Measurements from ENCODE around the gene CLCN1. TPM values are rescaled to one million over a fixed set of nuclear protein-coding genes. Genes with fewer than 3 reads are reported as not detected.

CLCN1 gene
- total and polyA plus RNA-seq, 2 donors (not counting 3 experiments of a cell fraction or from before 2014, with no cell fraction given): not detected

DNA sequence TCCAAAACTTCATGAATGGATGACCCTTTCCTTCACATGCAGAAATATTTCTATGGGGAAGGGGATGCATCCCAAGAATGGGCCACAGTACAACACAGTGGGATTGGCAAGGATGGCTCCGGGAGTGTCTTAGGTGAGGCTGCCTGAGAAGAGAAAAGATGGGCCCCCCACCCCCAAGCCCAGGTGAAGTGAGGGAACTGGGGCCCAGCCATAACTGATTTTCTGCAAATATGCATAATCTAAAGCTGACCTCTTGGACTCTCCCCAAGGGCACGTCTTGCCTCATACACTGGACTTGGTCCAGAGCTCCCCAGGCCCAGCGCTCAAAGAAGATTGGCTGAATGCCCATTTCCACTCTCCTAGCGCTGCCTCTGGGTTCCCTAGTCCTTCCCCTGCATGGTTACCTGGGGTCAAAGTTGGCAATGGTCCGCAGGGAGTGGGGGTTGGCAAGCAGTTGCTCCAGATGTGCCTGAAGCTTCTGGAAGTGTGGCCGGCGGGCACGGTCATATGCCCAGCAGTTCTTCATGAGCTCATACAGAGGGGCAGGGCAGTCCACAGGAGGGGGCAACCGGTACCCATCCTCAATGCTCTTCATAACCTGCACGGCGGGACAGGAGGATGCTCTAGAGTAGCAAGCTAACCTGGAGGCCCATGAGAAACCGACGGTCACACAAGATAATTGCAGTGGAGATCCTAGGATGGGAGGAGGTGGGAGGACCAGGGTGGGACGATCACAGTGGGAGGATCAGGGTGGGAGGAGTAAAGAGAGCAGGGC is 77.5 kb downstream of the CLCN1 start:
- Histone ChIP-seq H2AFZ (ENCODE audit: low read depth, low read length) (no peak overlapping the region), H3K4me2 (ENCODE audit: insufficient read depth, low read length) (no peak overlapping the region), H4K20me1 (replicated peaks; ENCODE audit: control insufficient read depth, extremely low read depth, insufficient read depth, low read length) (no peaks in the 10 kb centered on the region), H3K36me3 (ENCODE audit: control insufficient read depth in 2 of 2, extremely low read depth in 1 of 2, insufficient read depth in 2 of 2, low read length in 2 of 2) (peaks cover 14 to 27% of the 10 kb centered on the region in 2 experiments), H3K9me1 (replicated peaks; ENCODE audit: control insufficient read depth, extremely low read depth, insufficient read depth, low read length) (no peaks in the 10 kb centered on the region), H3K9ac (replicated peaks; ENCODE audit: extremely low read depth, insufficient read depth, low read length) (no peak overlapping the region), H3K79me2 (ENCODE audit: control insufficient read depth, insufficient read depth, low read length) (peaks cover 10% of the 10 kb centered on the region), H3K27me3 (ENCODE audit: control insufficient read depth in 2 of 2, insufficient read depth in 2 of 2, low read length in 2 of 2) (no peaks in the 10 kb centered on the region), H3K27ac (ENCODE audit: insufficient read depth, low read depth, low read length) (no peak overlapping the region), H3K4me3 (replicated peaks in 1 of 3; ENCODE audit: insufficient read depth in 1 of 3, low read depth in 1 of 3, low read length in 3 of 3) (no peak overlapping the region), H3K4me1 (ENCODE audit: control insufficient read depth, extremely low read depth, insufficient read depth, low read length) (peaks cover 66% of the 10 kb centered on the region), H3K9me3 (replicated peaks; ENCODE audit: control insufficient read depth, insufficient read depth, low read length) (no peaks in the 10 kb centered on the region)
- BruUV-seq (replicated peaks): no TSS peak
- DNase-seq (ENCODE audit: low read depth, low spot score) (no peak), FAIRE-seq (peak; percentile 59)
- dilution Hi-C loops (cut with MboI; ENCODE audit: extremely low pct_ligation_motif_present, low sequenced_read_pairs) (loop anchor here (25.0 kb wide), 1 partner anchor 119 kb away; no protein-coding TSS in a partner anchor), intact Hi-C loops (cut with micrococcal nuclease) (loop anchor here (5.0 kb wide), 1 partner anchor 586 kb away; no protein-coding TSS in a partner anchor)
- ChIA-PET POLR2A (interaction anchor here (0.8 to 2.9 kb wide), 5 partner anchors 9 to 106 kb away, joined by 3 to 17 read pairs (median 7); no protein-coding TSS in a partner anchor), CTCF (interaction anchor here (1.2 to 4.5 kb wide), 6 partner anchors 9 to 111 kb away, joined by 3 to 18 read pairs (median 8); no protein-coding TSS in a partner anchor)
- peak; percentile 36 for TF ChIP-seq POLR2A (IDR thresholded peaks at IDR 0.05; ENCODE audit: low read depth, low read length)
- no peak for TF ChIP-seq POLR2AphosphoS5 (IDR thresholded peaks at IDR 0.05; ENCODE audit: insufficient read depth, low read depth, low read length)
- no peak for TF ChIP-seq JUN (IDR thresholded peaks at IDR 0.05; ENCODE audit: borderline replicate concordance, insufficient read depth, insufficient read length, low read depth)

DNA sequence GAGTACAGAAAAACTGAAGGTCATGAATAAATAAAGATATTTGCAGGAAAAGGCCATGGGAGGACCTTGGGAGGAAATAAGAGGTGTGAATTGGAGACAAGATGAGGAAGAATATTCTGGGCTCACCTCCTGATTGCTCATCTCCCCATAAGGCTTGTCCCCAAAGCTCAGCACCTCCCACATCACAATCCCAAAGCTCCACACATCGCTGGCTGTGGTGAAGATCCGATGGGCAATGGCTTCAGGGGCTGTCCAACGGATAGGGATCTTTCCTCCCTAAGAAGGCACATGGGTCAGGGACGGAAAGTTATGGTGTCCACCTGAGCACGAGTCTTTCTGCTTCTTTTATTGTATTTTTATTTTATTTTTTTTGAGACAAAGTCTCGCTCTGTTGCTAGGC is 78.2 kb downstream of the CLCN1 start:
- Histone ChIP-seq H3K36me3 (ENCODE audit: control insufficient read depth in 2 of 2, extremely low read depth in 1 of 2, insufficient read depth in 2 of 2, low read length in 2 of 2) (peaks cover 10 to 21% of the 10 kb centered on the region in 2 experiments), H4K20me1 (replicated peaks; ENCODE audit: control insufficient read depth, extremely low read depth, insufficient read depth, low read length) (no peaks in the 10 kb centered on the region), H3K9me1 (replicated peaks; ENCODE audit: control insufficient read depth, extremely low read depth, insufficient read depth, low read length) (no peaks in the 10 kb centered on the region), H3K9ac (replicated peaks; ENCODE audit: extremely low read depth, insufficient read depth, low read length) (no peak overlapping the region), H3K4me1 (ENCODE audit: control insufficient read depth, extremely low read depth, insufficient read depth, low read length) (peaks cover 60% of the 10 kb centered on the region), H3K4me3 (replicated peaks in 1 of 3; ENCODE audit: insufficient read depth in 1 of 3, low read depth in 1 of 3, low read length in 3 of 3) (no peak overlapping the region), H3K27ac (ENCODE audit: insufficient read depth, low read depth, low read length) (no peak overlapping the region), H3K79me2 (ENCODE audit: control insufficient read depth, insufficient read depth, low read length) (peaks cover 5% of the 10 kb centered on the region), H3K9me3 (replicated peaks; ENCODE audit: control insufficient read depth, insufficient read depth, low read length) (no peaks in the 10 kb centered on the region), H3K27me3 (ENCODE audit: control insufficient read depth in 2 of 2, insufficient read depth in 2 of 2, low read length in 2 of 2) (no peaks in the 10 kb centered on the region), H2AFZ (ENCODE audit: low read depth, low read length) (no peak overlapping the region), H3K4me2 (ENCODE audit: insufficient read depth, low read length) (no peak overlapping the region)
- intact Hi-C loops (cut with micrococcal nuclease): loop anchor here (5.0 kb wide), 1 partner anchor 587 kb away; no protein-coding TSS in a partner anchor
- dilution Hi-C loops (cut with MboI; ENCODE audit: extremely low pct_ligation_motif_present, low sequenced_read_pairs): loop anchor here (25.0 kb wide), 1 partner anchor 118 kb away; no protein-coding TSS in a partner anchor
- CTCF ChIA-PET: interaction anchor here (1.2 to 4.5 kb wide), 6 partner anchors 10 to 111 kb away, joined by 4 to 18 read pairs (median 7); no protein-coding TSS in a partner anchor
- POLR2A ChIA-PET: interaction anchor here (0.8 to 2.6 kb wide), 3 partner anchors 10 to 14 kb away, joined by 3 to 12 read pairs (median 3); no protein-coding TSS in a partner anchor
- no peak for TF ChIP-seq GATA2 (IDR thresholded peaks at IDR 0.05; ENCODE audit: insufficient read depth, insufficient read length, low read depth, low read length)
- peak; percentile 39 for TF ChIP-seq POLR2A (IDR thresholded peaks at IDR 0.05; ENCODE audit: low read depth, low read length)
- FAIRE-seq (no peak), DNase-seq (ENCODE audit: low read depth, low spot score) (no peak)
- BruUV-seq (replicated peaks): no TSS peak
